22Rv1 (cell line): ENCODE results near the gene UBE4B.

Source experiments
- CTCF ChIP-seq: fragments of 450-650 bp; IDR thresholded peaks from 2 replicates; pipeline ENCODE4 v1.5.1; 2017; ENCODE audit warnings: mild to moderate bottlenecking
- ZFX ChIP-seq: fragments of 450-650 bp; IDR thresholded peaks from 2 replicates; pipeline ENCODE4 v1.6.1; 2017; ENCODE audit warnings: antibody characterized with exemption, borderline replicate concordance

GRCh38 chr1:10051656-10052055 is 18.9 kb downstream of the UBE4B start:
- TF ChIP-seq CTCF, result no peak
- TF ChIP-seq ZFX, result no peak
